NCI-H2029 (cell line): ENCODE results near the gene VAV2.
"Not testable (repeated sequence)": the region's sequence is repeated elsewhere in the genome, so short reads cannot be mapped to it uniquely, and the experiment has no call there.

ENCODE experiments used
- DNase-seq: peaks from one replicate; lab custom pipeline; 2025; lab: John Stamatoyannopoulos, UW

Gene VAV2

GRCh38 chr9:133768371-133768858 lies 223.7 kb downstream of the VAV2 start:
- DNase-seq, result no peak

- DNase-seq, result no peak
Measured at GRCh38 chr9:133767625-133768024, 224.5 kb downstream of the VAV2 start.

- no peak for DNase-seq
Measured at GRCh38 chr9:133767008-133767407, 225.1 kb downstream of the VAV2 start.

GRCh38 chr9:133766234-133766633 lies 225.9 kb downstream of the VAV2 start:
- DNase-seq, result not testable (repeated sequence)

- no peak for DNase-seq
Measured at GRCh38 chr9:133763272-133764183, 228.6 kb downstream of the VAV2 start.

- DNase-seq, result no peak
Measured at GRCh38 chr9:133762488-133763271, 229.4 kb downstream of the VAV2 start.

GRCh38 chr9:133761641-133762248 lies 230.4 kb downstream of the VAV2 start:
- DNase-seq, result no peak

- no peak for DNase-seq
Measured at GRCh38 chr9:133760713-133761290, 231.3 kb downstream of the VAV2 start.

GRCh38 chr9:133759946-133760345 lies 232.2 kb downstream of the VAV2 start:
- DNase-seq, result no peak

GRCh38 chr9:133759146-133759900 lies 232.8 kb downstream of the VAV2 start:
- DNase-seq, result no peak

GRCh38 chr9:133758228-133758627 lies 233.9 kb downstream of the VAV2 start:
- DNase-seq, result no peak

GRCh38 chr9:133754688-133755227 lies 237.4 kb downstream of the VAV2 start:
- DNase-seq, result no peak

- DNase-seq, result no peak
Measured at GRCh38 chr9:133754187-133754586, 237.9 kb downstream of the VAV2 start.

GRCh38 chr9:133752739-133753446 lies 239.2 kb downstream of the VAV2 start:
- no peak for DNase-seq

GRCh38 chr9:133750982-133751649 lies 241.0 kb downstream of the VAV2 start:
- no peak for DNase-seq

GRCh38 chr9:133747309-133747708 lies 244.8 kb downstream of the VAV2 start:
- no peak for DNase-seq

GRCh38 chr9:133744528-133744927 lies 247.6 kb downstream of the VAV2 start:
- not testable (repeated sequence) for DNase-seq

- DNase-seq, result peak; percentile 58
Measured at GRCh38 chr9:133742849-133743444, 249.2 kb downstream of the VAV2 start.

- no peak for DNase-seq
Measured at GRCh38 chr9:133742251-133742650, 249.9 kb downstream of the VAV2 start.
